ENCODE data around the gene NRXN3.

NRXN3 gene

GRCh38 chr14:78674820-78675219, 504.6 kb downstream of the NRXN3 start:
- Histone ChIP-seq H3K4me1 (ENCODE audit: insufficient read depth, low read length) (no peaks in the 10 kb centered on the region), H3K27me3 (ENCODE audit: insufficient read depth, low read length) (no peaks in the 10 kb centered on the region), H3K27ac (ENCODE audit: low read length) (no peak overlapping the region), H3K9me3 (ENCODE audit: insufficient read depth, low read depth, low read length) (no peaks in the 10 kb centered on the region), H3K4me3 (ENCODE audit: low read length) (no peak overlapping the region), H3K36me3 (ENCODE audit: insufficient read depth, low read depth, low read length) (no peaks in the 10 kb centered on the region), H3K9ac (ENCODE audit: low read depth, low read length) (no peak overlapping the region)

GRCh38 chr14:78683206-78683605, 513.0 kb downstream of the NRXN3 start:
- H3K27me3 ChIP-seq (ENCODE audit: insufficient read depth, low read length), result no peaks in the 10 kb centered on the region
- no peaks in the 10 kb centered on the region for H3K36me3 ChIP-seq (ENCODE audit: insufficient read depth, low read depth, low read length)
- H3K9me3 ChIP-seq (ENCODE audit: insufficient read depth, low read depth, low read length), result no peaks in the 10 kb centered on the region
- no peak overlapping the region for H3K4me3 ChIP-seq (ENCODE audit: low read length)
- H3K4me1 ChIP-seq (ENCODE audit: insufficient read depth, low read length), result no peaks in the 10 kb centered on the region
- H3K9ac ChIP-seq (ENCODE audit: low read depth, low read length), result no peak overlapping the region
- no peak overlapping the region for H3K27ac ChIP-seq (ENCODE audit: low read length)

GRCh38 chr14:78683981-78684380, 513.8 kb downstream of the NRXN3 start:
- Histone ChIP-seq H3K27me3 (ENCODE audit: insufficient read depth, low read length) (no peaks in the 10 kb centered on the region), H3K9me3 (ENCODE audit: insufficient read depth, low read depth, low read length) (no peaks in the 10 kb centered on the region), H3K36me3 (ENCODE audit: insufficient read depth, low read depth, low read length) (no peaks in the 10 kb centered on the region), H3K9ac (ENCODE audit: low read depth, low read length) (no peak overlapping the region), H3K27ac (ENCODE audit: low read length) (no peak overlapping the region), H3K4me3 (ENCODE audit: low read length) (no peak overlapping the region), H3K4me1 (ENCODE audit: insufficient read depth, low read length) (no peaks in the 10 kb centered on the region)

- Histone ChIP-seq H3K27me3 (ENCODE audit: insufficient read depth, low read length) (no peaks in the 10 kb centered on the region), H3K36me3 (ENCODE audit: insufficient read depth, low read depth, low read length) (no peaks in the 10 kb centered on the region), H3K27ac (ENCODE audit: low read length) (no peak overlapping the region), H3K4me1 (ENCODE audit: insufficient read depth, low read length) (no peaks in the 10 kb centered on the region), H3K4me3 (ENCODE audit: low read length) (no peak overlapping the region), H3K9ac (ENCODE audit: low read depth, low read length) (no peak overlapping the region), H3K9me3 (ENCODE audit: insufficient read depth, low read depth, low read length) (no peaks in the 10 kb centered on the region)
Observed at GRCh38 chr14:78688503-78688902, 518.3 kb downstream of the NRXN3 start.

- H3K36me3 ChIP-seq (ENCODE audit: insufficient read depth, low read depth, low read length), result no peaks in the 10 kb centered on the region
- no peaks in the 10 kb centered on the region for H3K9me3 ChIP-seq (ENCODE audit: insufficient read depth, low read depth, low read length)
- H3K4me1 ChIP-seq (ENCODE audit: insufficient read depth, low read length), result no peaks in the 10 kb centered on the region
- H3K27me3 ChIP-seq (ENCODE audit: insufficient read depth, low read length), result no peaks in the 10 kb centered on the region
- no peak overlapping the region for H3K9ac ChIP-seq (ENCODE audit: low read depth, low read length)
- no peak overlapping the region for H3K27ac ChIP-seq (ENCODE audit: low read length)
- no peak overlapping the region for H3K4me3 ChIP-seq (ENCODE audit: low read length)
Observed at GRCh38 chr14:78690836-78691235, 520.7 kb downstream of the NRXN3 start.

GRCh38 chr14:78697341-78697740, 527.2 kb downstream of the NRXN3 start:
- no peaks in the 10 kb centered on the region for H3K36me3 ChIP-seq (ENCODE audit: insufficient read depth, low read depth, low read length)
- H3K9me3 ChIP-seq (ENCODE audit: insufficient read depth, low read depth, low read length), result no peaks in the 10 kb centered on the region
- no peaks in the 10 kb centered on the region for H3K4me1 ChIP-seq (ENCODE audit: insufficient read depth, low read length)
- H3K27me3 ChIP-seq (ENCODE audit: insufficient read depth, low read length), result no peaks in the 10 kb centered on the region
- H3K27ac ChIP-seq (ENCODE audit: low read length), result no peak overlapping the region
- no peak overlapping the region for H3K4me3 ChIP-seq (ENCODE audit: low read length)
- H3K9ac ChIP-seq (ENCODE audit: low read depth, low read length), result no peak overlapping the region

GRCh38 chr14:78698991-78699390, 528.8 kb downstream of the NRXN3 start:
- H3K27me3 ChIP-seq (ENCODE audit: insufficient read depth, low read length), result no peaks in the 10 kb centered on the region
- H3K36me3 ChIP-seq (ENCODE audit: insufficient read depth, low read depth, low read length), result no peaks in the 10 kb centered on the region
- H3K9ac ChIP-seq (ENCODE audit: low read depth, low read length), result no peak overlapping the region
- no peaks in the 10 kb centered on the region for H3K9me3 ChIP-seq (ENCODE audit: insufficient read depth, low read depth, low read length)
- H3K4me3 ChIP-seq (ENCODE audit: low read length), result no peak overlapping the region
- no peaks in the 10 kb centered on the region for H3K4me1 ChIP-seq (ENCODE audit: insufficient read depth, low read length)
- H3K27ac ChIP-seq (ENCODE audit: low read length), result no peak overlapping the region

GRCh38 chr14:78700236-78700635, 530.1 kb downstream of the NRXN3 start:
- H3K9me3 ChIP-seq (ENCODE audit: insufficient read depth, low read depth, low read length), result no peaks in the 10 kb centered on the region
- no peak overlapping the region for H3K27ac ChIP-seq (ENCODE audit: low read length)
- no peak overlapping the region for H3K9ac ChIP-seq (ENCODE audit: low read depth, low read length)

GRCh38 chr14:78701246-78701645, 531.1 kb downstream of the NRXN3 start:
- Histone ChIP-seq H3K36me3 (ENCODE audit: insufficient read depth, low read depth, low read length) (no peaks in the 10 kb centered on the region), H3K27me3 (ENCODE audit: insufficient read depth, low read length) (no peaks in the 10 kb centered on the region), H3K27ac (ENCODE audit: low read length) (no peak overlapping the region), H3K9me3 (ENCODE audit: insufficient read depth, low read depth, low read length) (no peaks in the 10 kb centered on the region), H3K4me1 (ENCODE audit: insufficient read depth, low read length) (no peaks in the 10 kb centered on the region), H3K4me3 (ENCODE audit: low read length) (no peak overlapping the region), H3K9ac (ENCODE audit: low read depth, low read length) (no peak overlapping the region)

More at GRCh38 chr14:78700236-78700635, 530.1 kb downstream of the NRXN3 start:
- Histone ChIP-seq H3K4me1 (ENCODE audit: insufficient read depth, low read length) (no peaks in the 10 kb centered on the region), H3K4me3 (ENCODE audit: low read length) (no peak overlapping the region), H3K27me3 (ENCODE audit: insufficient read depth, low read length) (no peaks in the 10 kb centered on the region), H3K36me3 (ENCODE audit: insufficient read depth, low read depth, low read length) (no peaks in the 10 kb centered on the region)

GRCh38 chr14:78704965-78705364, 534.8 kb downstream of the NRXN3 start:
- no peak overlapping the region for H3K4me3 ChIP-seq (ENCODE audit: low read length)
- H3K4me1 ChIP-seq (ENCODE audit: insufficient read depth, low read length), result 0 out of 2 replicates have a peak, but pooled peaks cover 3% of the 10 kb centered on the region
- H3K36me3 ChIP-seq (ENCODE audit: insufficient read depth, low read depth, low read length), result no peaks in the 10 kb centered on the region
- no peak overlapping the region for H3K9ac ChIP-seq (ENCODE audit: low read depth, low read length)
- no peak overlapping the region for H3K27ac ChIP-seq (ENCODE audit: low read length)
- H3K9me3 ChIP-seq (ENCODE audit: insufficient read depth, low read depth, low read length), result no peaks in the 10 kb centered on the region
- H3K27me3 ChIP-seq (ENCODE audit: insufficient read depth, low read length), result no peaks in the 10 kb centered on the region

GRCh38 chr14:78705989-78706388, 535.8 kb downstream of the NRXN3 start:
- Histone ChIP-seq H3K4me1 (ENCODE audit: insufficient read depth, low read length) (0 out of 2 replicates have a peak, but pooled peaks cover 8% of the 10 kb centered on the region), H3K9me3 (ENCODE audit: insufficient read depth, low read depth, low read length) (no peaks in the 10 kb centered on the region), H3K27ac (ENCODE audit: low read length) (no peak overlapping the region), H3K27me3 (ENCODE audit: insufficient read depth, low read length) (no peaks in the 10 kb centered on the region), H3K4me3 (ENCODE audit: low read length) (no peak overlapping the region), H3K9ac (ENCODE audit: low read depth, low read length) (no peak overlapping the region), H3K36me3 (ENCODE audit: insufficient read depth, low read depth, low read length) (no peaks in the 10 kb centered on the region)

GRCh38 chr14:78709795-78710557, 539.8 kb downstream of the NRXN3 start:
- Histone ChIP-seq H3K9ac (ENCODE audit: low read depth, low read length) (no peak overlapping the region), H3K4me3 (ENCODE audit: low read length) (no peak overlapping the region), H3K27ac (ENCODE audit: low read length) (no peak overlapping the region), H3K27me3 (ENCODE audit: insufficient read depth, low read length) (no peaks in the 10 kb centered on the region), H3K4me1 (ENCODE audit: insufficient read depth, low read length) (0 out of 2 replicates have a peak, but pooled peaks cover 8% of the 10 kb centered on the region), H3K36me3 (ENCODE audit: insufficient read depth, low read depth, low read length) (no peaks in the 10 kb centered on the region), H3K9me3 (ENCODE audit: insufficient read depth, low read depth, low read length) (no peaks in the 10 kb centered on the region)
